Myocyte (in vitro differentiated cells): ENCODE results near the gene PDE4B. TPM values are rescaled to one million over a fixed set of nuclear protein-coding genes. Genes with fewer than 3 reads are reported as not detected.

Source experiments
- DNase-seq: peaks from one replicate; pipeline ENCODE4 v3.0.0-alpha.2; 2012; ENCODE audit warnings: low read depth
- total RNA-seq: library from RNA; depleted of rRNA; stranded (reverse); fragments of >200 nt; gene quantifications from 2 replicates; pipeline ENCODE4 v1.2.3, GENCODE V29; 2014

PDE4B gene
- total RNA-seq, 1 donor from 2014 or later: 29.5 TPM

DNA sequence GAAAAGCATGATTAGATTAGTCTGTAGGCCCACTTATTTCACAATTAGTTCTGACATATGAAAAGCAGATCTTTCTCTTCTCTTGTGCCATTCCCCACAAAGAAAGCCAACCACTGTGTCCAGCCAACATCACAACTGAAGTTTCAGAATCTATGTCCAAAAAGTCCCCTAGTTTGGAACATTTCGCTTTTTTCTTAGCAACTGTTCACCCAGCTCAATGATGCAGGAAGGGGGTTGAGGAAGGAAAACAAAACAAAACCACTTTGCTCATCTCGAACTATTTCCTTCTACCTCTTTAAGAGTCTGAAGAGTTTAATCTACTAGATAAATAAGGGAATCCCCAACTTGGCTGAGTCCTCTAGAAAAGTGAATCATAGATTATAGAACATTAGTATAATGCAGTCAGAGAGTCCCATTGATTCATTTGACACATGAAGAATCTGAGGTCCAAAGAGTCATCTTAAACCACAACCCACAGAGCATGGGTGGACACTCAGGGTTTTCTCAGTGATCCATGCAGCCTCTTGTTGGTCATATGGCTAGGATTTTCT is 581.9 kb downstream of the PDE4B start:
- DNase-seq: peak; percentile 63

DNA sequence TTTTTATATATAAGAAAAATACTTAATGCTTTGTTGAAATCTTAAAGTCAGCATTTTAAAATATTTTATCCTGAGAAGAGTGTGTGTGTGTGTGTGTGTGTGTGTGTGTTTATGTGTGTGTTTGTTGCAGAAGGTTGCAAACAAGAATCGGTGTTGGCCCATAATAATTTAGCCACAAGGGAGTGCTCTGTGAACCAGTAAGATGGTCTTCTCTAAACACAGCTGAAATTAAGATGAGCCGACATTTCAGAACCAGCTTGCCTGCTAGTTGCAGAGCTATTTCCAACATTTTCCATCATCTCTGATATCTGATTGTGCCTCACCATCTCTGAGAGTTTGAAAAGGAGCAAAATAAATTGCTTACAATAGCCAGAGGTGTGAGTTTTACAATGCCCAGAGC is 582.4 kb downstream of the PDE4B start:
- DNase-seq: peak; percentile 38

DNA sequence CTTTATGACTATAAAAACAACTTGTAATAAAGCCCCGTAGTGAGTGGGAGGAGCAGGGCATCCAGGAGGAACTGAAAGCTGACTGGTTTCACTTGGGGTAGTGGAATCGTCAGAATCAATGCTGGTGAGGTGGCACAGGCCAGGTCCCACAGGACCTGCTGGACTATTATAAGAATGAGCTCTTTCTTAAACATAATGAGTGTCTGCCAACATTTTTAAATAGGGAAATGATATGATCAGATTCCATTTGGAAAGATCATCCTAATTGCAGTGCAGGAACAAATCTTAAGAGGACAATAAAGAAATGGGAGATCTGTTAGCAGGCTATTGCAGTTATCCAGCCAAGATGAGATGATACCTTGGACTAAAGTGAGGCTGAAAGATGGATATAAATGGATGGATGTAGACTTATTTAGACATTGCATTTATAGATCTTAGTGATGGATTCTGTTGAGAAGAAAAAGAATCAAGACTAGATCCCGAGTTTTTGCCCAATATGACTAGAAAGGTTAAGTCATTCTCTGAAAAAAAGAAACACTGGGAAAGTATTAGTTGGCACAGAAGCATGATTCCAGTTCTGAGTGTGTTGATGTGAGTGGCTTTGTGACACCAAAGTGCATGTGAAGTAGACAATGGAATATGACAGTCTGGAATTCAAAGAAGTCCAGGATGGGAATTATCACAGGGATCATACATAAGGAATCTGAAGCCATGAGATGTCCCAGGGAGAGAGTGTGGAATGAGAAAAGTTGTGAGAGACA is 587.9 kb downstream of the PDE4B start:
- no peak for DNase-seq

DNA sequence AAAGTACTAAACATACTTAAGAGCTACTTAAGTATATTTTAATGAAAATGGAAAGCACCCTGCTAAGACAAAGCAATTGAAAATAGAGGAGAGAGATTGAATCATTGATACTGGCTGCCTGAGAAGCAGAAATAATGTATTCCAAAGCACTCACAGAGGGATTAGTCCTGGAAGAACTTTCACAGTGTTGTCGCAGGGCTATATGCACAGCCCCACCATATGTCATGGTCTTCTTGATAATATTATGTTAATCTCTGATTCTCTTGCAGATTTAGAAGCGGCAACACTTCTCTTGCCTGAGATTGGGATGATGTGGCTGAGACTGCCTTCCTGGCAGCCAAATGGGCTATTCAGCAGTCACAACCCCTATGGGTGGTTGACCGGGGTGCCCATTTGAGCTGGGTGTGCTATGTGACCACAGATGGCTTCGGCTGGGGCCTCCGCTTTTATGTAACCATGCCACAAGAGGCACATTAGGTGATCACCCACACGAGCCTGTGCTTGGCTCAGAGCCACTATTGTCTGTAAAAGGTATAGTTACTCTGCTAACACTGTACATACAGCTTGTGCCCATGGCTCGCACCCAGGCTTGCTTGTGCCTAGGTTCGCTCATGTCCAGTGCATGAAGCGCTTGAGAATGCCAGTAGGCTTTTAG is 589.1 kb downstream of the PDE4B start:
- DNase-seq: no peak

DNA sequence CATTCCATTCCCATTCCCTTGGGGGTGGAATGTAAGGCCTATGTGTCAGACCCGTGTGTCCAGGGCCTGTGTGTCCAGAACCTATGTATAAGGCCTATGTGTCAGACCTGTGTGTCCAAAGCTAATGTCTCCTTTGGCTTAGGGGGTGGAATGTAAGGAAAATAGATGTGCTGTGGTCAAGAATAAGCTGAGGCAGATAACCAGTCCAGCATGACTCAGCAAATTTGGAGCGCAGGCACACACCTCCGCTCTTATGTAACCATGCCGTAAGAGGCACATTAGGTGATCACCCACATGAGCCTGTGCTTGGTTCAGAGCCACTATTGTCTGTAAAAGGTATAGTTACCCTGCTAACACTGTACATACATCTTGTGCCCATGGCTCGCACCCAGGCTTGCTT is 590.5 kb downstream of the PDE4B start:
- DNase-seq: no peak

DNA sequence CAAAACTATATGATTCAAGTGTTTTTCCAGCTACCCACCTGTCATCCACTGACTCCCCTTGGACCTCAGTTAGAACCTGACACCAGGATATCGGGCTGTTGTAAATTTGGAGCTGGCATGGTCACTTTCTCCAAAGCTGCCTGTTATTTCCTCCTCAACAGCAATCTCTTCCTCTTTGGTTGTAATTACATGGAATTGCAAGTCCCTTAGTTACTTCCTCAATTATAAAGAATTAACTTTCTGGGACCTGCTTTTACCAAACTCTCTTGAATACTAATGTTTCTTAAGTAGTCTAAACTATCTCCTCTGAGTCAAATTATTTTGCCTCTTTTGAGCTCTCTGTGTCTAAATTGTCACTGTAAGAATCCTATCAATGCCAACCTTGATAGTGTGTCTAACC is 590.9 kb downstream of the PDE4B start:
- DNase-seq: no peak

DNA sequence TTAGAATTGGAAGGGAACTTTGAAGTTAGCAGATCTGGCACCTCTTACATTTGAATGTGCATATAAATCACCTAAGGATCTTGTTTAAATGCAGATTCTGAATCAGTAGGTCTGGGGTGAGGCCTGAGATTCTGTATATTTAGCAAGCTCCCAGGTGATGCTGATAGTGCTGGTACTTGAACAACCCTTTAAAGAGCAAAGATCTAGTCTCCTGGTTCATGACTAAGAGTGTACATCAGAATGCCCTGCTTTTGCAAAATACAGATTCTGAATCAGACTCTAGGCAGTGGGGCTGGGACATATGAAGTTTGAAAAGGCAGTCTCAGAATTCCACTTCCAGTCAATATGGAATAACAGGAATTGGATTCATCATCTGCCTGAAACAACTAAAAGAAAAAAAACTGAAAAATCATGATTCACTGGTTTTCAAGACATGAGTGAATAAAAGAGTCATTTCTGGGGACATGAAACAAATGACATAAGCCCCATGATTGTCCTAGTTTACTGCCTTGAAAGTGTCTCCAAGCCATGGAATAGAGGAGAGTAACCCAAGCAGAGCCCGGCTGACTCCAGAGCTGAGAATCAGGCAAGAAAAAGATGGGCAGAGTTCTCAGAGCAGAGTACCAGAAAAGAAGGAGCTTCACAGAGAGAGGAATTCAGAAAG is 591.7 kb downstream of the PDE4B start:
- DNase-seq: no peak

DNA sequence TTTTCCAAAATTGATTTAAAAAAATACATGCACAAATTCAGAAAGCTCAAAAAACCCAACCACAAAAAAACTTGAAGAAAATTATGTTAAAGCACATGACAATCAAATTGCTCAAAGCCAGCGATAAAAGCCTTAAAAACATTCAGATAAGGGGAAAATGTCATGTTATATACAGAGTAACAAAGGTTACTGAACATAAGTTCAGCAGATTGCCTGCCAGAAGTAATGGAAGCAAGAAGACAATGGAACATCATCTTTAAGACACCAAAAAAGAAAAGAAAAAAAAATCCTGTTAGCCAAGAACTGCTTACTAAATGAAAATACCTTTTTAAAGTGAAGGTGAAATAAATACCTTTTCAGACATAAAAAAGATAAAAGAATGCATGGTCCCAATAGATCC is 594.0 kb downstream of the PDE4B start:
- no peak for DNase-seq

DNA sequence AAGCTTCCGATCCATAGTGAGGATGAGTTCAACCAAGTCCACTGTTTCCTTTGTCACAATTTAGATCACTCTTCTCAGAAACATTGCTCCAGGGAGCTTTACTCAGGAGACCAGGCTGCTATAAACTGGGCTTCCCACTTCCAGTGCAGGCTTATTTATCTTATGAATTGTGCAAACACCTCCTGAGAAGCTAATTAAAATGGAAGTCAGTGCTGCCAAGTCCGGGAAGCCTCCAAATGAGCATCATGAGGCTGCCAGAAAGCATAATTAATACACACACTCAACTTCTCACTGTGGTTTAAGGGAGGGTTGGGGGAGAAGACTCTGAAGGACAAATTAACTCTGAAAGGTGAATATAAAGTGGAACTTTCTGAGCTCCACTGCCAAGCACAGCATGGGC is 596.2 kb downstream of the PDE4B start:
- no peak for DNase-seq

DNA sequence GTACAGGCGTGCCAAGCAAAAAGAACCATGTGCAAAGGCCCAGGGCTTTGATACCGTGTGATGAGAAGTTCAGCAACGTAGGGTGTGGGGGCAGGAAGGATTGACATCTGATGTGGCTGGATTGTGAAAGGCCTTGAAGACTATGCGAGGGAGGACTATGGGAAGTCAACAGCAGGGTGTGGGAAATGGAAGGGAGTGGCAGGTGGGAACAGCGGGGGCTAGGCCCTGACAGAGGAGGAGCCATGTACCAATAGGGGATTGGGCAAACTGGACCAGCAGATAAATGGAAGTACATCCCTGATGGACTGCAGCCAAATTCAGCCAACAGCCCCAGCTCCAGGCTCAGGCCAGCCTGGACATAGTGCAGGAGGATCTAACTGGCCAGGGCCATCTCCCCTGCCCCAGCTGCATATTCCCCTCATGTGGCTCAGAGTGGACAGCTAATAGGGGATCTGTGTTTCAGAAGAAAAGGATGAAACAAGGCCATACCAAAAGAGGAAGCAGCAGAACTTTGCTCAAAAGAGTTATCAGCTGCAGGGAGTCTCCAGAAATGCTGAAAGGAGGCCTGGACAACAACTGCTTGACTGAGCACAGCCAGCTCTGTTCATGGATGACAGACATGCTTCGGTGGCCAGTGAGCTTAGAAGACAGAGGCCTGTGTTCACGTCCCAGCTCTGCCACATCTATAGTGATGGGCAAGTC is 601.0 kb downstream of the PDE4B start:
- no peak for DNase-seq

DNA sequence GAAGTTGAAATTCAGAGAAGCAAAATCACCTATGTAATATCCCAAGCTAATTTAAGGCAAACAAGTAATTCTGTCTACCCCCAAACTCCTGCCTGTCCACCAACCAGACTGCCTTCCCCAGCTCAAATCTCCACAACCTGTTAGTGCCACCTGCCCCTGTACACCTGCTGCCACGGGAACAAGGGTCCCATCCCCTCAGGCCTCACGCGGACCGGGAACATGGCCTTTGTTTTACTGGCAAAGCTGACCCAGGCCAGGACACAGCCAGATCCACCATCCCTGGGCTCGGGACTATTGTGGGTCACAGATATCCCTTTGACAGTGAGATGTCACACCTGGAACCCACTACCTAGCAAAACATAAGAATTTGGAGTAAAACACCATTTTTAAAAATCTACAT is 601.9 kb downstream of the PDE4B start:
- DNase-seq: no peak

DNA sequence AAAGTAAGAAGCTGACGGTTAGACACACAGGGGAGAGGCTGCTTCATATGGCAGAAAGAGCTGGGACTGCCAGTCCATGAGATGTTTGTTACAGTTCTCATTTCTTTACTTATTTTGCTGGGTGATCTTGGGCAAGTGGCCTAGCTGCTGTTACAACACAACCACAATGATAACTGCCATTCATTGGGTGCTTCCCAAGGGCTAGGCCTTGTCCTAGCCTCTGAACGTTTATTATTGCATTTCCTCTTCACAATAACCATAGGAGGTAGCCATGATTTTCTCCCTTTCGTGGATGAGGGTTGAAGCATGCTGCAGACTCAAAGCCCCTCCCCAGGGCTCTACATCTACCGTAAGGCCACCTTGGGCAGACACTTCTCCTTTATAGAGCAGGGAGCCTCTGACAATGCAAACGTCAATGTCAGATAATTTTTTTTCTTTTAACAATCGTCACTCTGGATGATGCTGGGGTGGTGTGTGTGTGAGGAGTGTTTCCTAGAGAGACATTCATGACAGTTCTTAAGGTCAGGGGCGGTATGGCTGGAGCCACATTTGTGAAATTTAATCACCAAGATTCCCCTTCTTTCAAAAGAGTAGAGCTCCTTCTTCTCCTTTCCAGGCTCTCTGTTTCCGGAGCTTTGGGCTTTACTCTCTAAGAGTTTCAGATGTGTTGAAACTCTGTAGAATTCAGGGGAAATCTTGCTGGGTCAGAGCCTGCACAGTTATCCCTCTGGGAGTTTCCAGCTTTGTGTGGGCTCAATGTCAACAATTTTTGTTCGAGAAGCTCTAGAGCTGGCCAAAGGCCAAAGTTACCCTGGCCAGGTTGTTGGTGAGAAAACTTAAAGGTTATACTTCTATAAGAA is 602.7 kb downstream of the PDE4B start:
- no peak for DNase-seq

DNA sequence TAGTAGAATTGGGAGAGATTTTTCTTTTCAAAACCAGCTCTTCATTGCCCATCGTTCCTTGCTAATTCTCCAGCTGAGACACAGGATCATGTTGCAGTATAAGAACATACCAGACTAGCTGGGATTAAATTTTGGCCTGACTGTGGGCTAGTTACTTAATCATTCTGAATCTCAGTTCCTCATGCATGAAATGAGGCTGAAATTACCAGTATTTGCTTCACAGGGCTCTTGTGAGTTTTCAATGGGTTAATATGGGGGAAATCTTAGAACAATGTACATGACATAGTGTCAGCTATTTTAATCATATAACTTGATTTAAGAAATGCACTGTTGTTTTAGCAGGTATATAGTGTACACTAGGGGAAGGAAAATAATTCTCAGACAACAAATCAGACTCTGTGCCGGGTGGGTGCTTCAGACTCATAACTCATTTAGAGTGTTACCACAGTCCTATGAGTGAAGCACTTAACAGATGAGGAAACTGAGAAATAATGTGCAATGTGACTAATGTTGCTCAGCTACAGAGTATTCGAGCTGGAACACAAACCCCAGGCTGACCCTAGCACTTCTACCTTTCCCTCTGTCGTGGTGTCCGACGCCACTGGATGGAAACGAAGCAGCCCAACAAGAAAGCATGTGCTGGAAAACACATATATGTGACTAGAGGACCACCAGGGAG is 603.7 kb downstream of the PDE4B start:
- no peak for DNase-seq

DNA sequence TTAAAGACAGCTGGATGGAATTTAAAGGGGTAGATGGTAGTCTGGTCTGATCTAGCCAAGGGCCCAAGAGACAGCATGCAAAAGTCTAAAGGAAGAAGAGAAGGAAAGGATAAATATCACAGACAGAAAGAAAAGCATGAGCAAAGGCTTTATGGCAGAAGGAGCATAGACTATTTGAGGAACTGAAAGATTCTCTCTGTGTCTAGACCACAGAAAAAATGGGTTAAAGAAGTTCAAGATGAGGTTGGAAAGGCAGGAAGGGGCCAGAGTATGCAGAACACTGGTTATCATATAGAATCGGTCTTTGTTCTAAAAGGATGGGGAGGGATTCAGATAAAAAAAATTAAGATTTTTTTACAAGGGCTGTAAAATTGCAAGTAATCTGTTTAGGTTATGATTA is 604.5 kb downstream of the PDE4B start:
- no peak for DNase-seq

DNA sequence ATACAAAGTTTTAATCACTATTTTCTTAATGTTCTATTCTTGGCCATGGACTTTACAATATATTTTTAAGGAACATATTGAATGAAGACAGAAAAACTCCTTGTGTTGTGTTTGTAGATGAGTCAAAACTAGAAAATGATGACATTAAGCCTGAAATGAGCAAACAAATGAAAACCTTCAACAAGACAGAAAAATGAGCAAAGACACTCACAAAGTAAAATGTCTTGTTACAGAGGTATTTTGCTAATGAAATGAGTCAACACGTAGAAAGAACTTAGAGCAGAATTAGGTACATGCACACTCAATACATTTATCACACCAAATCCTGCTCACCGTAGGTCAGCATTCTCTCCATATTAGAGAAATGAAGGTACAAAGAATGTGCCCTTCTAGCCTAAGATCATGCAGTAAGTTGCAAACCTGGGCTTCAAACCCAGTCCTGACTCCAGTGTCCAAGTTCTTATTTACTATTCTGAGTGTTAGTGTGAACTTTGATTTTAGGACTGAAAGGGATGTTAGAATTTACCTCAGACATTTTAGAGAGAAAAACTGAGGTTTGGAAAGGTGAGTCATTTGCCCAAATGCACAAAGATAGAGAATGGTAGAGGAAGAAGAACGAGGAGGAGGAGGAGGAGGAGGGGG is 607.3 kb downstream of the PDE4B start:
- DNase-seq: no peak

DNA sequence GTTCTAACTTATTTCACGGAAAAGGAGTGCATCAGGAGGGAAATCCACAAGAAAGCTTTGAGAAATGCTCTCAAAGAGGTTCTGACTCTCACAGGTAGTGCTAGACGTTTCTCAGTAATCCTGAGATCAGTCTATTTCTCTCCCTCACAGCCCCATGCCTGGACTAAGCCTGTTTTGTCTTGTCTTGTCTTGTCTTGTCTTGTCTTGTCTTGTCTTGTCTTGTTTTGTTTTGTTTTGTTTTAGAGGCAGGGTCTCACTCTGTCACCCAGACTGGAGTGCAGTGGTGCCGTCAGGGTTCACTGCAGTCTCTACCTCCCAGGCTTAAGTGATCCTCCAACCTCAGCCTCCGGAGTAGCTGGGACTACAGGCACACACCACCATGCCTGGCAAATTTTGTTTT is 608.0 kb downstream of the PDE4B start:
- DNase-seq: no peak

DNA sequence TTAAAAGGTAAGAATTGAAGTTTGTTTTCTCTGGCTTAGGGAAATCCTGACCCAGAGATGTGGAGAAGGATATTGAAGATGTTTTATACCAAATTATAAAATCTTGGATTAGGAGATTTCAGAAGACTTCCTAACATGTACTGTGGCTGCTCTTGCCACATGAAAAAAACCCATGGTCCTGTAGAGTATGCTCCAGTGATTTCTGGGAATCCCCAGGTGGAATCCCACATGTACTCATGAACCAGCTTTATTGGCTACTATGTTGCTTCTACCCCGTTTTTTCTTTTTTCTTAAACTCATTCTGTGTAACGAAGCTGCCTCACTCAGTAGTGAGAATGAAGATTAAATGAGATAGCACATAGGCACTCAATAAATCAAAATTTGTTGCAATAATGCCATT is 608.5 kb downstream of the PDE4B start:
- DNase-seq: no peak

DNA sequence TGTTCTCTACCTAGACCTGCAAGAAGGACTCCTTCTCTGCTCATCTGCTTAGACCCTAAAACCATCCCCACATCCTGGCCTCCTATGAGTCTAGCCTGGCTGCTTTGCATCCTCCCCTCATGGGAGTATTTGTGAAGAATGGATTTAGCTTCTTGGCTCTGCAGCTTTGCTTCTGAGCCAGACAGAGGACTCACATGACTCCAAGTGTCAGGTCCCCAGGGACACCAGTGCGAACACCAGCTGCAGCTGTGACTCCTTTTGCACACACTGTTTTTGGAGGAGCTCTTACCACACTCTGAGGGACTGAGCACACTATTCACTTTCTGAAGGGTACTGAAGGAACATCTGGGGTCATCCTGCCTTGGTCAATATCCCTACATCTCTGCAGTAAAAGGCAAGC is 609.5 kb downstream of the PDE4B start:
- peak; percentile 83 for DNase-seq

DNA sequence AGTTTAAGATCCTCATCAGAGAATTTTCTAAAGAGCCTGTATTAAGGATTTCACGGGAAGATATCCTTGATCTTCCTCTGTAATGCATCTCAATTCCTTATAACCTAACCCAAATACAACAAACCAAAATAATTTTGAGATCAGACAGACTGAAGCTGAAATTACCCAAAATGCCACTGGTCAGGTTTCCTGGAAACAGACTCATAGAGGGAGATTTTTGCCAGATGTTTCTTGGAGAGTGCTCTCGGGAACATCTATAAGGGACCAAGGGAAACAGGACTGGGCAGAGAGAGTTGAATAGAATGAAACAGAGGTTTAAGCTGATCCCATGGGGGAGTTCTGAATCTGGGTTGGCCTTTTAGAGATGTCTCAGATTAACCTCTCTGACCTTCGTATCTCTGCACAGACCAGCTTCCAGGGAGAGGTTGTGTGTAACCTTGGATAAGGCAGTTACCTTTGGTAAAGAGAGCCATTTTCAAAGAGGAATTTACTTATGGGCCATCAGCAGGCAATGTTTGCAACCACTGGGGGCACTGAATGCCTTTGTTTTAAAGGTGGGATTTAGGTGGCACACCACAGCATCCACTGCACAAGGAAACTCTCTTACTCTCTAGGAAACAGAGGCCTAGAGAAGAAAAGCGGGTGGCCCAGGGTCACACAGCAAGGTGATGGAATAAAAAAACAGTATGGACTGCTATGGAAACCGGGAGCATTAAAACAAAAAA is 610.5 kb downstream of the PDE4B start:
- DNase-seq: peak; percentile 19
